CD4-positive, alpha-beta T cell treated with Interleukin-17A for 1 hour (primary cell): ENCODE data around the gene OTOR.
A peak's percentile ranks its signal among the peaks of the same experiment; 100 is the strongest.

Source experiments
- DNase-seq: peaks from one replicate; pipeline ENCODE4 v3.0.0-alpha.2; 2020

OTOR gene, protein sequence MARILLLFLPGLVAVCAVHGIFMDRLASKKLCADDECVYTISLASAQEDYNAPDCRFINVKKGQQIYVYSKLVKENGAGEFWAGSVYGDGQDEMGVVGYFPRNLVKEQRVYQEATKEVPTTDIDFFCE

DNA sequence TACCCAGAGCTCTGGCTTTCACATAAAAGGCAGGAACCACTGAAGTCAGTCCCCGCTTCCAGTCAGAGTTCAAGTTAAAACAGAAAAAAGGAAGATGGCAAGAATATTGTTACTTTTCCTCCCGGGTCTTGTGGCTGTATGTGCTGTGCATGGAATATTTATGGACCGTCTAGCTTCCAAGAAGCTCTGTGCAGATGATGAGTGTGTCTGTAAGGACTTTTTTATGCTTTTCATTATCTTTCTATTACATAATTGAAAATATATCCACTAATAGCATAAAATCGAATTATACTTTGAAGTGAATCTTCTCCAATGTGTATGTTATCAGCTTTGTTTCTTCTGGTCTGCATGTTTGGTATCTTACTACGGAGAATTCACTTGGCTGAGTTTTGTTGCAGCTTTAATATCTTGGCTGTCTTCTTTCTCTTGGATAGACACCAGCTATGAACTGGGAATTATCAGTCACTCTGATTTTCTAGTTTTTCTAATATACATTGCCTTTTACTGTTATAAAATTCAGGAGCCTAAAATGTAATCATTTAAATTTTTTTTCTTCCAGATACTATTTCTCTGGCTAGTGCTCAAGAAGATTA lies at the start of gene OTOR:
TSS of gene OTOR (plus strand) at position 51 of the 593 bp plus-strand sequence. CDS start at position 95, 44 bp downstream.
- no peak for DNase-seq

DNA sequence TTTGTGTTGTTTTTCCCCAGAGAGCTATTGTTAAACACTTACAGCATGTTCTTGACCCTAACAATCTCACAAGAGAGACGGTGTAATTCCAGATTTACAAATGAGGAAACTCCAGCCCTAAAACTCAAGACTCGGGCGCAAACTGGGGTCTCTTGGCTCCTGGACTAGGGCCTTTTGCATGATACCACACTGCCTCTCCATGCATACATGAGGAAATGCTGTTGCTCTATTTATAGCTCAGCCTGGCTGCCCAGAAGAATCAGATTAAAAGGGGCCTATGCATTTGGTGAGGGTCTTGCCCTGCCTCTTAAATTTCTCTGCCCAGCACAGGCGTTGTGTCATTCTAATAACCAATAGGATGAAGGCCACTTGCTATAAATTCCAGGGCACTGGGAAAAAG lies 48.9 kb upstream of the OTOR start:
- DNase-seq: no peak

DNA sequence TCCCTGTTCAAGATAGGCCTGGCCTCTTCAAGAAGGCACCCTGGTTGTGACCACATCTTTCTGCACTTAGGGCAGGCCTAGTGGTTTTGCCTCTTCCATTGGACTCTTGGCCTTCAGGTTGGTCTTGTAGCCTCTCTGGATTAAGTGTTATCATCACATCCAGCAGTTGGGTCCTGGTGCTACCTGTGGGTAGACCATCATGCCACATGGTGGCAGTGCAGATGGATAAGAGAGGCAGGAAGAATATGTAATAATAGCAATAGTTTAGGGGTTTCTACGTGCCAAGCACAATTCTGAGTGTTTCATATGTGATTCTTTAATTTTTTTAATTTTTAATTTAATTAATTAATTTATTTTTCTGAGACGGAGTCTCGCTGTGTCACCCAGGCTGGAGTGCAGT lies 46.9 kb upstream of the OTOR start:
- peak; percentile 48 for DNase-seq

DNA sequence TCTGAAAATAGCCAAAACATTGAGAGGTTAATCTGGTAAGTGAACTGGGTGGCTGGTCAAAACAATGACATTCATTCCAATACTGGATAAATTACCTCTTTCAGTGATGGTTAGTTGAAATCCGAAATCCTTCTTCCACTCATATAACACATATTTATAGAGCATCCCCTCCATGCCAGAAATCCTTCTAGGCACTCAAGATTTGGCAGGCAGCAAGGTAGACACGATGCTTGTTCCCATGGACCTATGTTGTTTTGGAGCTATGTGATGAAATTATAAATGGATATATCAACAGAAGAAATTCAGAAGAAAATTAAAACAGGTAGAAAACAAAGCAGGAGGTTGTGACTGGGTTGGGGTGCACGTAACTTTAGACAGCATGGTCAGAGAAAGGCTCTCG lies 44.6 kb upstream of the OTOR start:
- no peak for DNase-seq

DNA sequence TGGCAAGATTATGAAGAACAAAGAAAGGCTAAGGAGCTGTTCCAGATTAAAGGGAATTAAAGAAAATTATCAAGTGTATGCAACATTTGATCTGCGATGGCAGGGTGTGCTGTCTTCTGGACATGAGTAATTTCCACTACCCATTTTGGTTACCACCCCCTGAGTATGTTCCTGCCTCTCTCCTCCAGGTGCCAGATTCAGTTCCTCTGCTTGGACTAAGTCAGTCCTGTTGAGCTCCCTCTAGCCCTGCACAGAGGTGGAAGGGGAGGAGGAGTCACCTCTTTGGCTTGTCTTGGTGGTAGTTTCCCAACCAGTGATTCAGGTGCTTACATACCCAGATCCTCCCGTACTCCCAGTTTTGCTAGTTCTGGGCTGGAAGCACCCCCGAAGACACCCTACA lies 40.5 kb upstream of the OTOR start:
- no peak for DNase-seq

DNA sequence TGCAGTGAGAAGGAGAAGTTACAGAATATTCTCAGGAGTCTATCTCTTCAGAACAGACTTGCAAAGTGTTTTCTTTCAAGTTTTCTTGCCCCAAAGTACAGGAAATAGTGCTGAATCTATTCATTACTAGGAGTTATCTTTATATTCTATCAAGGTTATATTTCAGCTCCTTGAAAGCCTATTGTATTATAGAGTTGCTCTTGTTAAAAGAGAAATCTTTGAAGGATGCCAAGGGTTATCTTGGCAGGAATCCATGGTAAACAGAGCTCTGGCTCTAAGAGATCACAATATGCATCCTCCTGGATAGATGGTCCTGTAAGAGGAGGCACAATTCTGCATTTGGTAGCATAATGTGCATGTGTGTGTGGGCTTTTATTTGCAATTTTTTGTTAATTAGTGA lies 39.6 kb upstream of the OTOR start:
- no peak for DNase-seq

DNA sequence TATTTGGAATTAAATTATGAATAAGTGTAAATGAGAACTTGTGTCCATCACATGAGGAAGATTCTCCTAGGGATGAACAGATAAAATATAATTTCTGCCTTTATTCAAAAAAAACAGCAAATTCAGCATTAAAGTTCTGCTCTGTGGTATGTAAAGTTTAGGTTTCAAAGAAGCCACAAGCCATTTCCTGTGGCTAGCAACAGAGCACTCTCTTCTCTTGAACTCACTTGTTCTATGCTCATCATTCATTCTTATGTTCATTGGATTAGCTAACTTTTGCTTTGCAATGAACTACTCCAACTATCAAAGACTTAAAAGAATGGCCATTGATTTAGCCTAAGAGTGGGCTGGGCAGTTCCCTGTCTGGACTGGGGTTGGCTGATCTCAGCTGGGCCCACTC lies 39.1 kb upstream of the OTOR start:
- DNase-seq: peak; percentile 41

DNA sequence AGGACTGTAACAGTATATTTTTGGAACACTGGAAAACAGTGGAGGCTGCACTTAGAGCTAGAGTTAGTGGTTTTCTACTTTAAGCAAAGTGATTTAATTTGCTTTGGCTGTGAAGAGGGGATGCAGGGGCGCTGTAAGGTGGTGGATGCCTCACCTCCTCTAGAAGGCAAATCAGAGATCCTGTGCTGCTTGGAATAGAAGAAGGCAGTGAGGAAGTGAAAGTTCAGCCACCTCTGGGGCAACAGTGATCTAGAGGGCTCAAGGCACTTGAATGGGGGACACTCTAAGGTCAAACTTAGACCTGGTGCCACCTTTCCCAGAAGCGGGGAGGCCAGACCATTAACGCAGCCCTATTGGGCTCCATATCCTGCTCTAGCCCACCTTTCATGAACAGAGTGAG lies 37.4 kb upstream of the OTOR start:
- DNase-seq: no peak

DNA sequence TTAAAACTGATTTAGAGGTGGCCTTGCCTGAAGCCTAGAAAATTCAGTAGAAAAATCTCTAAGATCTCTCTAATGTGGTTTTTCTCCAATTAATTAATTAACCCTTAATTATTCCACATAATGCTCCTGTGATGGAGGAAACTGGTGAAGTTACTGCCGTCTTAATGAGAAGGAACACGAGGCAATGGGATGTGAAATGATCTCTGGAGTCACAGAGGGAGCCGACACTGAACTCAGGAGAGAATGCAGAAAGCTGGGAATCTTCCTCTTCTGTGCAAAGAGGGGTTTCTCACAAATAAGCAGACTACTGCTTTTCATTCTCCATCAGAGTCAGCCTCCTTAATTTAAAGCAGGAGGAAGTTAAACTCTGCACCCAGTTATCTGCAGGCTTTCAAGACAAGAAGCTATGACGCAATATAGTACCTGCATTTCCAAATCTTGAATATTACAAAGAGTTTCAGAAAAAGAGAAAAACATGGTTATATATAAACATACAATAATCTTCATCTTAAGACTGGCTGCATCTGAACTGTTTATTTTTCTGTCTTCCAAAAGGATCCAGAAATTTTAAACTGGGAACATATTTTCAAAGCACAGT lies 36.4 kb upstream of the OTOR start:
- no peak for DNase-seq

DNA sequence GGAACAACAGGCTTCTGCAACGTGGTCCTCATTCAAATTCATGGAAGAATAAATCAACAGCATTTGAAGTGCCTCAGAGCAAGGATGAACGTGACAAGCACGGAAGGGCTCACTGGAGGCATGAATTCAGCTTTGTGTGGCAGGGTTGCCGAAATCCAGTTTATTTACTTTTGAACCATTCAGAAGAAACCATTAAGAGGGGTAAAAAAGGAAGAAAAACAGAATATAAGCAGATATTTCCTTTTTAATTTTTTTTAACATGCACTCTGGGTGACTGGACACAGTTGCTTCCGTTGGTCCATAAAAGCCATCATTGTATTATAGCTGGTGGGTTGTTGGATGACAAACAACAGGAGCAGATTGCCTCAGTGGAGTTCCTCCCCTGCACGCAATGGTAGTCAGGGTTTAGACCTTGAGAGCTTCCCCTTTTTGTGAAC lies 35.6 kb upstream of the OTOR start:
- DNase-seq: no peak

DNA sequence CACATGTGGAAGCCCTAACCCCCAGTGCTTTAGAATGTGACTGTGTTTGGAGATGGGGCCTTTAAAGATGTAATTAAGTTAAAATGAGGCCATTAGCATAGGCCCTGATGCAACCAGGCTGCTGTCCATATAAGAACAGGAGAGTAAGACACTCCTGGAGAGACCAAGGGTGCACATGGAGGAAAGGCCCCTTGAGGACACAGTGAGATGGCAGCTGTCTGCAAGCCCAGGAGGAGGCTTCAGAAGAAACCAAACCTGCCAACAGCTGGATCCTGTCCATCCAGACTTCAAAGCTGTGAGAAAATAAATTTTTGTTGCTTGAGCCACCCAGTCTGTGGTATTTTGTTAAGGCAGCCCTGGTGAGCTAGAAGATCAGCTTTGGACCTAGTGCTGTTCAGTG lies 35.1 kb upstream of the OTOR start:
- no peak for DNase-seq

DNA sequence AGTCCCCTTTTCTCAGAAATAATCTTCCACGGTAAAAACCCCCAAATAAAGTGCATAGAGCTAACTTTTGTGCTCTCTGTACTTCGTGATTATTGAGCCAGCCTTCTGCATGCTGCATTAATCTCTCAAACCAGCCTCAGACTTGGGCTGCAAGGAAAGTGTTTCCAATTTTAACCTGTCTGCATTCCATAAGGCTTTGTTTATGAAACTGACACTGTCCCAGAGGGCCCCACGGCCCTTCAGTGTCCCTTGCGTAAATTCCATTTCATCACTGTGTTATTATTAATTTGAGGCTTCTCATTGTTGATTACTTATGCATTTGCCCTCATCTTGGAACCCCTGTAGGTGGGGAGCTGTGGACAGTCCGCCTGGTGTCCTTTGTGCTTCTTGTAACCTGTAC lies 33.9 kb upstream of the OTOR start:
- no peak for DNase-seq

DNA sequence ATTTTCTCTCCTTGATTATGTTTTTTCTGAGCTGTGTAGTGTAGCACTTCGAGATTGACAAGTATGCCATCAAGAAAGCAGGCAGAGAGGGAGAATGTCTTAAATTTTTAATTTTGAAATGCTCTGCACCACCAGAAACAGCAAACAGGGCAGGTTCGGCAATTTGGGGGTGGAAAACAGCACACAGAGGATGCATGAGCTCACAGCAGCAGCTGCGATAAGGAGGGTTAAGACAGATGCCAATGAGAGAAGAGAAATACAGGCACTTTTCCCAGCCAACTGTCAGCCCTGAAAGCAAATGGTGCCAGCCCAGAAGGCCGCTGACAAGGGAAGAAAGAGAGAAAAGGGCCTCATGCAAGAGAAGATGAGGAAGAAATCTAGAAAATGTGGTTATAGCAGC lies 33.4 kb upstream of the OTOR start:
- DNase-seq: no peak

DNA sequence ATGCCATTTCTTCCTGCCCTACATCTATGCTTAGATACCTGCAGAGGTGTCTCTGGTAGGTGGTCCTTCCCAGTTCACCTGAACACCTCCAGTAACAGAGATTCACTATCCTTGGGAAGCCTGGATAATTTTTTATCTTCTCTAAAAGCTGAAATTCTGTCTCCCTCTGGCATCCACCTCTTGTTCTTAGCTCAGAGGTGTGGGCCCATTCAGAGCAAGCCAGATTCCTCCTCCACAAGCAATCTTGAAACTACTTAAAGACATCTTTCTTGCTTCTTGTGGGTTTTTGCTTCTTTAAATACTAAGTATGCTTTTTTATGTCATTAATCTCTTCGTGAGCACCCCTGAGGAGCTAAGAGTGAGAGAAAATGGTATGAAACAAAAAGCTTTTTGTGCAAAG lies 28.7 kb upstream of the OTOR start:
- no peak for DNase-seq

DNA sequence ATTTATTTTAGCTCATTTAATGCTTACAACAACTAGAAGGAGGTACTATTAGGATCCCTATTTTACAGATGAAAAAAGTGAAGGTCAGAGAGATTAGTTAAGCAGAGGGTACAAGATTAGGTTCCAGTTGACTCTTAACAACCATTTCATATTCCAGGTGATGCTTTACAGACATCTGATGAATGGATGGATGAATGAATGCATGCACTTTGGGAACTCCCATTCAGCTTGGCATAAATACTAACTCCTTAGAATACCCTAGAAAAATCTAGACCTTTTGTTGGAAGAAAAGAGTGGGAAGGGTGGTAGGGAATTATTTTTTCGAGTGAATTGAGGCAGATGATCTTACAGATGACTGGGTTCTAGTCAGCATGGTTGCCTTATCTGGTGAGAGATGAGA lies 19.1 kb upstream of the OTOR start:
- no peak for DNase-seq

DNA sequence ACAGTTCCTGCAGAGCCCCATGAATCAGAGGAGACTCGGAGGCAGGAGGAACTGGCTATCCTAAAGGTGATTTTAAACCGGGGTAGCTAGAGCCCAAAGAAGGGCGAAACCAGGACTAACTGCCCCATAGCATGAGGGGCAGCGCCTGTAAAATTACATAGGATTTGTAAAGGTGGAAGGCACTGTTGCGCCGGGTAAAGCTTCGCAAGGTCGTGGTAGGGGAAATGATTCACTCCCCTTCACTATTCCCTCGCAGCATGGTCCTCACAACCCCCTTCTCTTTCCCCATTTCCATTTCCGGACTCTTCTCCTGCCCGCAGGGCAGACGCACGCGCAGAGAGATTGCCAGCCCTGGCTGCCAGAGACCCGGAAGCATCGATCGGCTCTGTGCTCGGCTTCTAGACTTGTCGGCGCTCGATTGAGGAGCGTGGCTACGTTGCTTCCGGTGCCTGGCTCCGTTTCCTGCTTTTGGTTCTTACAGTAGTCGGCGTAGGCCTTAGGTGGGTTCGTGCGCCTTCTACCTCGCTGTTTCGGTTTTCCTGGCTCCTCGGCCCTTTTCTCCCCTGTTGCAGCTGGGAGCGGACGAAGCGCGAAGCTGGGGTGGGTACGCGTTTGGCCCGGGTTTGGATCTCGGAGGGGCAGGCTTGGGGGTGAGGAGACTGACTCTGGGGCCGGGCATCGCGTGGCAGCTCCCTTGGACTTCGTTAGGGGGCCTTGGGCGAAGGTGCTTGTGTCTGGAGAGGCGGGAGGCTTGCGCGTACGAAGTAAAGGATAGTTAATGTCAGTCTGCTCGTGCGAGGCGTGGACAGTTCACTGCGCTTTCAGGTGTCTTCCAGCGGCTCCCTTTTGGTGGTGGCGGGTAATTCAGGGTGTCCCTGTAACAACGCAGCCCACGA lies 18.3 kb upstream of the OTOR start, which contains the start of gene SNRPB2:
TSS of gene SNRPB2 (plus strand) at position 462 of the 896 bp plus-strand sequence. CDS start 1,677 bp downstream, outside the sequence.
- DNase-seq: peak; percentile 94

DNA sequence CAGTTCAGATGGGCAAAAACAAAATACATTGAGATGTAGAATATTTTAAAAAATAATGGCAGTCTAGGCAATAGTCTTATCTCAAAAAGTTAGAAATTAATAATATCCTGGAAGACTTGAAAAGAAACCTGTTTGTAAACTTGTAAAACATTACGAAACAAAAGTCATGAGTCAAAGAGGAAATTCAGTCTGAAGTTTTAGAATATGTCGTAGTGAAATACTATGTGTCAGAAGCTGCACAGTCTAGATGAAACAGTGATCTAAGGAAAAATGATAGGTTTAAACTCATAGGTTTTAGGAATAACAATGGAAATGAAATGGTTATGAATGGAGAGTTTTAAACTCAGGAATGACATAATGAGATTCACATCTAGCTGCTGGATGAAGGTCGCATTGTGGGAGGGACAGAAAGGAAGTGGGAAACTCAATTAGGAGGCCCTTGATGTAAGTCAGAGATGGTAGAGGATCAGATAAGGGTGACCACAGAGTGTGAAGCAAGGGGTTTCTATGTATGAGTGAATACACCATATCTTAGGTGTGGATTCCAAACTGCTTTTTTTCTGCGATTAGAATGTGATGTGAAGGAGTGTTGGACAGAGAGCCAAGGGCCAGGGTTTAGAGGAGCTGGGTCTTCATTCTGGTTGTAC lies 15.5 kb upstream of the OTOR start:
- peak; percentile 43 for DNase-seq

DNA sequence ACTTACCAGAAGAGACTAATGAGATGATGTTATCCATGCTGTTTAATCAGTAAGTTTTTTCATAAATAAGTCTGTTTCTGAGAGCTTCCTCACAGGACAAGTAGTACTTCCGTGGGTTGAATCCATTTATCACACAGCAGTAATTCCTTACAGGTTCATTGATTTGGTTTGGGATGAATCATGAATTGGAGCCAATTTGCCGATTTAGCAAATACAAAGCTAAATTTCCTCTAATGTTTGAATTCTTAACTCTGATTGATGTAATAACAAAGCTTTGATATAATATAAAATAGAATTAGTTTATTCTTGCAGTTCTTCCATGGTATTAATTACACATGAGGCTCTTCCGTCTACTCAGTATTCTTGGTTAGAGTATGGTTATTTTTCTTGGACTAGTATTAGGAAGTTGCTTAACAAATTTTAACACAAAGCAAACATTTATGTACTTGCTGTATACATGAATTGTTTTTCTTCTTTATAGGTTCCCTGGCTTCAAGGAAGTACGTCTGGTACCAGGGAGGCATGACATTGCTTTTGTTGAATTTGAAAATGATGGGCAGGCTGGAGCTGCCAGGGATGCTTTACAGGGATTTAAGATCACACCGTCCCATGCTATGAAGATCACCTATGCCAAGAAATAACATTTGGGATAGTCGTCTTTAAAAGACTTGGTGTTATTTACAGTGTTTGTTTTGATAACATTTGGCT lies 7.6 kb upstream of the OTOR start:
- DNase-seq: no peak

DNA sequence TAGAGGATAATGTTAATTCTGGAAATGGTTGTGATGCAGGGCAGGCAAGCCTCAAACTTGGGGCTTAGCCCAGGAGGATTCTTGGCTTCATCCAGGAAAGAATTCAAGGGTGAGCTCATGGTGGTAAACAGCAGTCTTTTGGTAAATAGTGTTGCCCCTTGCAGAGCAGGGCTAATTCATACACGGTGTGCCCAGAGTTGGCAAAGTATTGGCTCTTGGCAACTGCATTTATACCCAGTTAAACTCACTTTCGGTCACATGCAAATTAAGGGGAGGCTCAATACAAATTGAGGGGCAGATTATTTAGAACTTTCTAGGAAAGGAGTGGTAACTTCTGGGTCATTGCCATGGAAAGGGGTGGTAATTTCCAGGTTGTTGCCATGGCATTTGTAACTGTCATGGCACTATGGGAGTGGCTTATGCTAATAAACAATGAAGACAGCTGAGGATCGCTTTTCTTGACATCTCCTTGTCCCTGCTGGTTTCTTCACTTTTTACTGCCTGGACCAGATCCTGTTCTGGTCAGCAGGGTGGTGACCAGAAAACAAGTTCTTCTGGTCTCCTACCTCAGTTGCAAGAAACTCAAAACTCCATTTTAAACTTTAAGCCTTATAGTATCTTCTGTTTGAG lies 3.9 kb upstream of the OTOR start:
- DNase-seq: no peak

DNA sequence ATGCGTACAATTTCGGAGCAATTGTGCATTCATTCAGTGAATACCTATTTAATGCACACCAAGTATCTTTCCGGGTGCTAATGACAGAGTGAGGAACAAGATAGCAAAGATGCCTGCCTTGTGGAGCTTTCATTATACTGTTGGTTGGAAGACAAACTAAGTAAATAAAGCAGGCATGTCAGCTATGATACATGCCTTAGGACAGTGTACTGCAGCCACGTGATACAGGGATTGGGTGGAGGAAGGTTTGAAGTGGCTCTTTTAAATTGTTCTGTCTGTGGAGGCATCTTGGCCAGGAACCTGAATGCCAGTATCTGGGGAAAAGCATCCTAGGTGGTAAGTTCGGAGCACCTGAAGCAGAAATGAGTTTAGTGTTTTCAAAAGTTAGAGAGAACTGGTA lies 3.0 kb upstream of the OTOR start:
- no peak for DNase-seq

DNA sequence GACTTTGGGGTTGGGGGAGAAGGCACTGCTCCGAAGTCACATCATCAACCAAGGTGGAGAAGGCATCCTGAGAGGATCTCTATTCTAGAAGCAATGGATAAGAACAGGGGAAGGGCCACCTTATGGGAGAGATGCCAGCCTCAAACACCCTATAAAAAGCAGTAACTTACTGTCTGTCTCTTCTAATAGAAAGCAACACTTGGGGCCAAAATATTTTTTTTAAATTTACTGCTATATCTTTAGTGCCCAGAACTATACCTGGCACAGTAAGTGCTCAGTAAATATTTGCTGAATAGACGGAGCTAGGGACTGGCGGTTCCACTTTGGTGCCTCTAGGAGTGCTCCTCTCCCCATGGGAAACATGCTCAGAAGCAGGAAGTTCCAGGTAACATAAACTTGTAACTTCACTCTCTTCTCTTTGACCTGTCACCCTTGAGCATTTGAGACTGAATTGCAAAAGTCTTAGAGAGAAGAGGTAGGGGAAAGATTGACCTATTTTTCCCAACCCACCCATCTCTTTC lies 807 bp upstream of the OTOR start:
- no peak for DNase-seq

DNA sequence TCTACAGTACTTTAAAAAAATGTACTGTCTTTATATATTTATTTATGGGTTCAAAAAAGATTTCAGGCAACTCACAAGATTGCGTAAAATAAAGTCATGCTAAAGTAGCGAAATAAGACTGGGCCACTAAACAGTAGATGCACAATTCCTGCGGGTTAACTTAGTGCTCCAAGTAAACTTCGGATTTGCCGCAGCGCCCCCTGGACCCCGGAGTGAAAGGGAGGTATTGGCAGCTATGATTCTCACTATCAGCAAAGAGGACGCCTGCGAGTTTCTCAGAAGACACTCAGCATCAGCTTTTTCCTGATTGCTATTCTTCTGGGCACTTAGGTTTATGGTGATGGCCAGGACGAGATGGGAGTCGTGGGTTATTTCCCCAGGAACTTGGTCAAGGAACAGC lies 1.4 kb downstream of the OTOR start:
- DNase-seq: no peak
